Stimulated activated CD4-positive, alpha-beta T cell treated with anti-CD3 and anti-CD28 coated beads, Interleukin-4, amount 100 ng/mL, for 48 hours (primary cell): ENCODE results near the gene MGME1.

Experiments
- DNase-seq, 2 donors: peaks; one replicate each; pipeline ENCODE4 v3.0.0-alpha.2; 2020; ENCODE audit warnings: low read depth in 2 of 2

Gene MGME1

GRCh38 chr20:17992847-17993513, 24.2 kb downstream of the MGME1 start:
- no peak for DNase-seq

- DNase-seq: no peak
Measured at GRCh38 chr20:17993546-17993945, 24.7 kb downstream of the MGME1 start.

GRCh38 chr20:17995967-17996819, 27.4 kb downstream of the MGME1 start:
- DNase-seq: peak in 1 of 2 donors; percentile 35

GRCh38 chr20:17998446-17998845, 29.6 kb downstream of the MGME1 start:
- no peak for DNase-seq

GRCh38 chr20:17999566-17999965, 30.7 kb downstream of the MGME1 start:
- no peak for DNase-seq

- no peak for DNase-seq
Measured at GRCh38 chr20:18001131-18001921, 32.5 kb downstream of the MGME1 start.

- DNase-seq: no peak
Measured at GRCh38 chr20:18003897-18004296, 35.1 kb downstream of the MGME1 start.

- no peak for DNase-seq
Measured at GRCh38 chr20:18004384-18005031, 35.7 kb downstream of the MGME1 start.

- no peak for DNase-seq
Measured at GRCh38 chr20:18005170-18005989, 36.6 kb downstream of the MGME1 start.

GRCh38 chr20:18005990-18006364, 37.2 kb downstream of the MGME1 start:
- no peak for DNase-seq

GRCh38 chr20:18006684-18007083, 37.9 kb downstream of the MGME1 start:
- DNase-seq: no peak

- DNase-seq: no peak
Measured at GRCh38 chr20:18007534-18008292, 38.9 kb downstream of the MGME1 start.

GRCh38 chr20:18009116-18009515, 40.3 kb downstream of the MGME1 start:
- DNase-seq: no peak

GRCh38 chr20:18011482-18011881, 42.7 kb downstream of the MGME1 start:
- DNase-seq: no peak

- no peak for DNase-seq
Measured at GRCh38 chr20:18011951-18012645, 43.3 kb downstream of the MGME1 start.

GRCh38 chr20:18012901-18013300, 44.1 kb downstream of the MGME1 start:
- DNase-seq: no peak

- no peak for DNase-seq
Measured at GRCh38 chr20:18014411-18014810, 45.6 kb downstream of the MGME1 start.

- no peak for DNase-seq
Measured at GRCh38 chr20:18016772-18017171, 48.0 kb downstream of the MGME1 start.

GRCh38 chr20:18018100-18018499, 49.3 kb downstream of the MGME1 start:
- no peak for DNase-seq

- DNase-seq: no peak
Measured at GRCh38 chr20:18019068-18019467, 50.2 kb downstream of the MGME1 start.
